Neural progenitor cell (in vitro differentiated cells): ENCODE measurements around the gene COL23A1.

Source experiments
- EZH2 ChIP-seq: fragments of 200-600 bp; sonication (generic); IDR thresholded peaks from 2 replicates; pipeline ENCODE4 v1.6.1; 2017; ENCODE audit warnings: antibody characterized with exemption, mild to moderate bottlenecking, moderate library complexity
- TF ChIP-seq, protein P1 (sequence below): fragments of 200-600 bp; sonication (generic); IDR thresholded peaks from 2 replicates; pipeline ENCODE4 v1.5.1; 2017; ENCODE audit warnings: antibody characterized with exemption, mild to moderate bottlenecking

DNA sequence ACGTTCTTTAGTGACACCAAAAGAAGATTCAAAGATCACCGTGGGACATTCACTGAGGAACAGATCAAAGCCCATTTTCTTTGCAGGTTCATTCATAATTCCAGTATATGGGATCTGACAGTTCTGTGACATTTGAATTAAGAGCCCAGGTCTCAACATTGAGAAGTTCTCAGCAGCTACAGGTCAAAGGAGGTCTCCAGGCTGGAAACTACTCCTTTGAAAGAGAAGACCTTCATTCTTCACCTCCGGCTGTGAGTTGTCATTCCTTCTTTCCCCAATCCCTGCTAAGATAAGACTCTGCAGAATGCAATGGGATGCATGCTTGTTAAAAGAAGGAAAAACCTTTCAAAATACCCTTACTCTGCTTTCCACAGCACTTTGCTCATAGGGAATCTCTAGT lies 79.0 kb downstream of the COL23A1 start:
- TF ChIP-seq, protein P1, sequence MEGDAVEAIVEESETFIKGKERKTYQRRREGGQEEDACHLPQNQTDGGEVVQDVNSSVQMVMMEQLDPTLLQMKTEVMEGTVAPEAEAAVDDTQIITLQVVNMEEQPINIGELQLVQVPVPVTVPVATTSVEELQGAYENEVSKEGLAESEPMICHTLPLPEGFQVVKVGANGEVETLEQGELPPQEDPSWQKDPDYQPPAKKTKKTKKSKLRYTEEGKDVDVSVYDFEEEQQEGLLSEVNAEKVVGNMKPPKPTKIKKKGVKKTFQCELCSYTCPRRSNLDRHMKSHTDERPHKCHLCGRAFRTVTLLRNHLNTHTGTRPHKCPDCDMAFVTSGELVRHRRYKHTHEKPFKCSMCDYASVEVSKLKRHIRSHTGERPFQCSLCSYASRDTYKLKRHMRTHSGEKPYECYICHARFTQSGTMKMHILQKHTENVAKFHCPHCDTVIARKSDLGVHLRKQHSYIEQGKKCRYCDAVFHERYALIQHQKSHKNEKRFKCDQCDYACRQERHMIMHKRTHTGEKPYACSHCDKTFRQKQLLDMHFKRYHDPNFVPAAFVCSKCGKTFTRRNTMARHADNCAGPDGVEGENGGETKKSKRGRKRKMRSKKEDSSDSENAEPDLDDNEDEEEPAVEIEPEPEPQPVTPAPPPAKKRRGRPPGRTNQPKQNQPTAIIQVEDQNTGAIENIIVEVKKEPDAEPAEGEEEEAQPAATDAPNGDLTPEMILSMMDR = no peak
- no peak for TF ChIP-seq EZH2
